ELR (cell line): ENCODE results near the gene ADAMTSL3.
A peak's percentile ranks its signal among the peaks of the same experiment; 100 is the strongest.

Experiments
- DNase-seq: peaks from one replicate; pipeline ENCODE4 v3.0.0-alpha.2; 2015; ENCODE audit warnings: low read depth

ADAMTSL3 gene

GRCh38 chr15:83971992-83972391 lies 318.1 kb downstream of the ADAMTSL3 start:
- no peak for DNase-seq

GRCh38 chr15:83973816-83974215 lies 319.9 kb downstream of the ADAMTSL3 start:
- no peak for DNase-seq

- DNase-seq: no peak
These were observed 324.1 kb downstream of the ADAMTSL3 start for GRCh38 chr15:83977992-83978391.

GRCh38 chr15:83978588-83978987 lies 324.7 kb downstream of the ADAMTSL3 start:
- no peak for DNase-seq

- no peak for DNase-seq
These were observed 326.7 kb downstream of the ADAMTSL3 start for GRCh38 chr15:83980637-83981036.

GRCh38 chr15:83982748-83983147 lies 328.8 kb downstream of the ADAMTSL3 start:
- no peak for DNase-seq

- DNase-seq: no peak
These were observed 329.9 kb downstream of the ADAMTSL3 start for GRCh38 chr15:83983634-83984458.

GRCh38 chr15:83984601-83985000 lies 330.7 kb downstream of the ADAMTSL3 start:
- DNase-seq: no peak

- no peak for DNase-seq
These were observed 337.2 kb downstream of the ADAMTSL3 start for GRCh38 chr15:83991163-83991562.

- DNase-seq: no peak
These were observed 338.6 kb downstream of the ADAMTSL3 start for GRCh38 chr15:83992324-83993031.

- DNase-seq: no peak
These were observed 339.7 kb downstream of the ADAMTSL3 start for GRCh38 chr15:83993591-83993990.

- DNase-seq: no peak
These were observed 344.6 kb downstream of the ADAMTSL3 start for GRCh38 chr15:83998486-83998885.

GRCh38 chr15:83999396-84000135 lies 345.6 kb downstream of the ADAMTSL3 start:
- DNase-seq: peak; percentile 6

GRCh38 chr15:84001037-84001436 lies 347.1 kb downstream of the ADAMTSL3 start:
- no peak for DNase-seq

- no peak for DNase-seq
These were observed 347.7 kb downstream of the ADAMTSL3 start for GRCh38 chr15:84001655-84002054.

- no peak for DNase-seq
These were observed 350.0 kb downstream of the ADAMTSL3 start for GRCh38 chr15:84003791-84004503.

GRCh38 chr15:84006421-84006820 lies 352.5 kb downstream of the ADAMTSL3 start:
- no peak for DNase-seq

GRCh38 chr15:84009616-84010015 lies 355.7 kb downstream of the ADAMTSL3 start:
- DNase-seq: no peak

- no peak for DNase-seq
These were observed 356.3 kb downstream of the ADAMTSL3 start for GRCh38 chr15:84010246-84010645.

- no peak for DNase-seq
These were observed 362.4 kb downstream of the ADAMTSL3 start for GRCh38 chr15:84016371-84016770.

- no peak for DNase-seq
These were observed 368.6 kb downstream of the ADAMTSL3 start for GRCh38 chr15:84022516-84022915.

- DNase-seq: peak; percentile 52
These were observed 369.7 kb downstream of the ADAMTSL3 start for GRCh38 chr15:84023636-84024035.
